Raji (cell line): ENCODE data around the gene ALAS2.

ENCODE experiments used
- POLR2A ChIP-seq: IDR thresholded peaks from 2 replicates; pipeline ENCODE4 v1.6.1; 2011; ENCODE audit warnings: low read depth, low read length, control low read depth; ENCODE audit not compliant: insufficient read depth

ALAS2 gene, protein sequence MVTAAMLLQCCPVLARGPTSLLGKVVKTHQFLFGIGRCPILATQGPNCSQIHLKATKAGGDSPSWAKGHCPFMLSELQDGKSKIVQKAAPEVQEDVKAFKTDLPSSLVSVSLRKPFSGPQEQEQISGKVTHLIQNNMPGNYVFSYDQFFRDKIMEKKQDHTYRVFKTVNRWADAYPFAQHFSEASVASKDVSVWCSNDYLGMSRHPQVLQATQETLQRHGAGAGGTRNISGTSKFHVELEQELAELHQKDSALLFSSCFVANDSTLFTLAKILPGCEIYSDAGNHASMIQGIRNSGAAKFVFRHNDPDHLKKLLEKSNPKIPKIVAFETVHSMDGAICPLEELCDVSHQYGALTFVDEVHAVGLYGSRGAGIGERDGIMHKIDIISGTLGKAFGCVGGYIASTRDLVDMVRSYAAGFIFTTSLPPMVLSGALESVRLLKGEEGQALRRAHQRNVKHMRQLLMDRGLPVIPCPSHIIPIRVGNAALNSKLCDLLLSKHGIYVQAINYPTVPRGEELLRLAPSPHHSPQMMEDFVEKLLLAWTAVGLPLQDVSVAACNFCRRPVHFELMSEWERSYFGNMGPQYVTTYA

DNA sequence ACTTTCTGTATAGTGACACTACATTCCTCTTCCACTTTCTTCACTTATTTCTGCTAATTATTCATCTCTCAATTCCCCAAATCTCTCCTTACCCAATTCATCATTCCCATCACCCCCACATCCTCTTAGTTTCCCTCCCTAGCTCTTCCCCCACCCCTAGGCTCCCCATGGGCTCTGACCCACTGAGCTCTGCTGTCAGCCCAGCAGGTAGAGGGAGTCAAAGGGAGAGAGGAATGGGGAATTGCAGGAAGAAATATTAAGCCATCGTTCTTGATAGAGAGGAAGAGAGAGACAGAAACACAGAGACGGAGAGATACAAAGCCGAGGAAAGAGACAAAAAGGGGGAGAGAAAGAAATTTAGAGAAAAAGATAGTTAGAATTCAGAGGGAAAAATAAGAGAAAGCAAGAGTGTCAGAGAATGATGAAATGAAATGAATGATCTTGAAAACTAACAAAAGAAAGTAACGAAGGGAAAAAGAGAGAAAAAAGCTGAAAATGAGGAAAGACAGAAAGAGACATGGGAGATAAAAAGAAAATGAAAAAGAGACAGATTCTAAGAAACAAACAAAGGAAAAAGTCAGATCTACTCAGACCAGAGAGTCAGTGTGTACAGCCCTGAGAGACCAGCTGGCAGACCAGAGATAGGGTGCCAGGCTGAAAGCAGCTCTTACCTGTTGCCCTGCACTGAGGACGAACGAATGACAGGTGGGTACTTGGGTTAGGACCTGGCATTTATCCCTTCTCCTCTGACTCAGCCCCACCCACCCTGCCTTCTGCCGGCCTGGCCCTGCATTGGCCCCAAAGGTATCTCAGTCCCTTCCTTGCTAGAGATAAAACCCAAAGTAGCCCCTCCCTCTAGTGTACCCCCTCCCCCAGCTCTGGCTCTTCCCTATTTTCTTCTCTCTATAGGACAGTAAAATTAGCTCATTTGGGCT lies at the start of gene ALAS2:
Gene ALAS2, minus strand, starts transcription at position 707 of the 935 bp plus-strand sequence. CDS start 4,977 bp downstream, outside the sequence.
- no peak for TF ChIP-seq POLR2A

DNA sequence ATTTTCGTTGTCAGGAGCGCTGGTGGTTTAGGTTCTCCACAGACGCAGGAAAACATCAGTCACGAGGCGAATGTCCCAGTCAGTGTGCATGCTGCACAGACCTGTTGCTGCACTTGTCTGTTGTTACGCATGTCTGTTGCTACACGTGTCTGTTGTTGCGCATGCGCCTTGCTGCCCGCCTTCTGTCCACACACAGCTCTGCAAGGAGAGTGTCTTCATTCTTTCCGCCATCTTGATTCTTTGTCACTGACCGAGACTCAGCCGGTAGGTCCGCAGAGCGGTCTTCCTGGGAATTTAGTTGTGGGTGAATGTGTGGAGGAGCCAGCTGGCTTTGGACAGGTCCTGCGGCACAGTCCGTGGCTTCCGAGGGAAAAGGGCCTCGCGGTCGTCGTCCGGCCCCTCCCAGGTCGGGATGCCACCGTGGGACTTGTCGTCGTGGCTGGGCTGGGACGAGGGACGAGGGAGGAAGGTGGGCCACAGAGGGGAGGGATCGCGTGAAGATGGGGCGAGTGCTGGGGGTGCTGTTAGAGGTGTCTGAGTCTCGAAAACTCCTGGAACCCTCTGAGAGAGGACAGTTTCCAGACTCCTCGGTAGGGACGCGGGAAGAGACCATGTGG lies 44.2 kb upstream of the ALAS2 start, which contains the start of gene PAGE2B:
Gene PAGE2B, plus strand, starts transcription at position 180 of the 617 bp plus-strand sequence. CDS start 1,012 bp downstream, outside the sequence.
- TF ChIP-seq POLR2A, result no peak

DNA sequence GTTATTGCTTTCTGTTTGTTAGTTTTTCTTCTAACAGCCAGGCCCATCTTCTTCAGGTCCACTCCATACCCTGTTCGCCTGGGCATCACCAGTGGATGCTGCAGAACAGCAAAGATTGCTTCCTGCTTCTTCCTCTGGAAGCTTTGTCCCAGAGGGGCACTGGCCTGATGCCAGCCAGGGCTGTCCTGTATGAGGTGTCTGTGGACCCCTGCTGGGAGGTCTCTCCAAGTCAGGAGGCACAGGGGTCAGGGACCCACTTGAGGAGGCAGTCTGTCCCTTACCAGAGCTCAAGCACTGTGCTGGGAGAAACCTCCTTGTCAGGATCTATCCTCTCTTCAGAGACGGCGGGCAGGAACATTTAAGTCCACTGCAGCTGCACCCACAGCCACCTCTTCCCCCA lies 41.5 kb upstream of the ALAS2 start:
- TF ChIP-seq POLR2A, result no peak

DNA sequence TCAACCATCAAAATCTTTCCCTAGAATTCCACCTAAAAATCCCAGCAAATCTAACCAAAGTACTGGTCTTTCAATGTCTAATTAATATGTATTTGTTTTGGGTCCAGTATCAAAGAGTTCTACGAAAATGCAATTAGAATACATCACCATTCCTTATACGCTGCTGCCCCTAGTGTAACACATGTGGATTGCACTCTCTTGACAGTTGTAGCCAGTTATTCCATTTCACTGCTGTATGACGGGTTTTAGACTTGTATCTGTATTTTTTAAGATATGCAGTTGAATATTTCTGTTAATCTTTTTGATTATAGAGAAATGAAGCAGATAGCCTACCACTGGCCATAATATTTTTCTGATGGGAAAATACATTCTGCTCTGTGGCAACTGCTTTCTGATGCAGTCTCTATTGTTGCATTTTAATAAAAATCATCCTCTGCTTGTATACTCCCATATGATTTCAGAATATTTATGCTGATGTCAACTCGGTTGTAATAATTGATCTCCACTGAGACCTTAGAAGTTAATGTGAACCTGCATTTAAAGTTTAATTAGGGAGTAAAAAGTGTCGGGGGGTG lies 27.0 kb upstream of the ALAS2 start:
- TF ChIP-seq POLR2A, result no peak

DNA sequence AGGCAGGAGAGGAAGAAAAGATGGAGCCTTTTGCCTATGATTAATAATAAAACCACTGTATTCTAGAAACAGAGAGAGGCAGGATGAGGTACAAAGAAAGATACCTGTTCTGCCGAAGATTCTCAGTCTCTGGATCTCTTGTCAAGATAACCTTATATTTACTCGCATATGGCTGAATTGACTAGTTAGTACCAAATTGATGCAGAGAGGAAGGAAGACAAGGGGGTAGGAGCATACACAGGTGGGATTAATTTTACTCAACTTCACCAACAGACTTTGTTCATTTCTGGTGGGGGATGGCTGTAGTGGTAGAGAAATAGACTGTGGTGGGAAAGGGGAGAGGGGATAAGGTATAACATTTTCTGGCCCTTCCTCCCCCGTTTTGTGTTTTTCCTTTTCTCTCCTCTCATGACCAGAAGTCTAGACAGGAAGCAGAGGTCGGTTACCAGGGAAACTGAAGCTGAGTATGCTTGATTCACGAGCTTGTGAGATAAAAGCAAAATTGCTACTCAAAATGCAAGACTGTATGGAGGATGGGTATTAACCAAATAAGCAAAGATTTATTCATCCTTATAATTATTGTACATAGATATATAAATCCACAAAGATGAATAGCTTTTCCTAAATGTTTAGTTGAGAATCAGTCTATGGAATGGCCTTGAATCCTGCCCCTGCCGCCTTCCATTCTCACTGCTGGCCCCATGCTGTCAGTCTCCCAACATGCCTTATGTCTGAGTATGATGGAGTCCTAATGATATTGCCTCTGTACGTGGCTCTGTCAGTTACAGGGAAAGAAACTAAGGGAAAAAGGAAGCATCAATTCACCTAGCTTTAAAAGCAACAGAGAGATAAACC lies 26.3 kb upstream of the ALAS2 start:
- TF ChIP-seq POLR2A, result no peak

DNA sequence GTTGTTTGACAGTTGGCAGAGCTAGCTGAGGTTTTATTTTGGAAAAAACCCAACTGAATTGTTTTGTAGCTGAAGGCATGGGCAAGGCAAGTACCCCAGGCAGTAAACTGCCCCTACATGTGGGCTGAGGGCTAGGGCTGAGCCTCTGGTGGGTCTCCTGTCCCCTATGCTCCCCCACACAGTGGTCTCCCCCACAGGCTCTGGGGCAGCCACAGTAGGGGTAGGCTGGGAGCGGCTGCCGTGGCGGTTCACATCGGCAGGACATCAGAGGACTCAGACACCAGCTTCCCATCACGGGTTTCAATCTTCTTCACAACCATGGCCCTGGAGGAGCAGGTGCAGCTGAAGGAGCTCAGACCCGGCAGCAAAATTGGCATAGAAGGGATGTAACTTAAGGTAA lies 10.7 kb upstream of the ALAS2 start:
- TF ChIP-seq POLR2A, result no peak

DNA sequence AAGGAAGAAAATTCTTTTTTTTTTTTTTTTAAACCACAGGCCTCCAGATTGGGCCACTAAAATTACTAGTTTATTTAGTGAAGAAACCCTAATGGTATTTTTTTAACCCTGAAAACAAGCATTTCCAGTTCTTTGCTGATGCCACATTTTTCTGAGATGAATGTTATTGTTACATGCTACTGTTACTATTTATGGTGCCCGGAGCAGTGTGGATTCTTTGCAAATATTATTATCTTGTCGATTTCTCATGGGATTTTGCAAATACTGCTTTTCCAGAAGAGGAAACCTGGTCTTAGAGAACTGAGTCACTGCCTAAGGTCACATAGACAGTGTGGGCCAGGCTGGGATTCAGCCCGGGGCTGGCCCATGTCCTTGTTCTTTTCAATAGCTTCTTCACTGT lies 8.7 kb upstream of the ALAS2 start:
- TF ChIP-seq POLR2A, result no peak

DNA sequence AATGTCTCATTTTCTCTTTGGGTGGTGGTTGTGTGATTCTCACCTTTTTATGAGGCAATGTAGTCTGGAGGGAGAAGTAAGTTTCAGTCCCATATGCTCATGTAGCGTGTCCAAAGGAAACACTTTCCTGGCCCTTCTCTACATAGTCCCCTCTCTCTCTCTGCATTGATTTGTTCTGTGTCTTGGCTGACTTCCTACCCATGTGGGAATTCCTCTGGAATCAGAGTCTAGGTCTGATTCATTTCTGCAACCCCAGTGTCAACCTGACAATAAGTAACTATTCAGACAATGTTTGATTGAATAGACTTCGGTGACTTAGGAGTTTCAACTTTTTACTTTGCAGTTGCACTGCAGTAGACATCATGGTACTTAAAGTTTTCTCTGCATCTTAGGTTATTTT lies 2.7 kb upstream of the ALAS2 start:
- TF ChIP-seq POLR2A, result no peak

DNA sequence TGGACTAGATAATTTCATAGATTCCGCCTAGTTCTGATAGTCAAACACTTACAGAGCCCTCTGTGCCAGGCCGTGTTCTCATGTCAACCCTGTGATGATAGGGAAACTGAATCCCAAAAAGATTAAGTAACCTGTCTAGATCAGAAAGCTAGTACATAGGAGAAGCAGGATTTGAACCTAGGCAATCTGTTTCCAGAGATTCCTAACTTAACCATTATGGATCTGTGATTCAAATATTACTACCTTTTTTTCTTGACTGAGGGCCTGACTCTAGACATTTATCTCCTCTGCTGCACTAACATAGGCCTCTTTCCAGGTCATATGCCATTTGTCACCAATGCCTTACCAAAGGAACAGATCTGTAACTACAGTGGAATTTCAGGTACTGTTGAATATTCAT lies 1.5 kb downstream of the ALAS2 start:
- no peak for TF ChIP-seq POLR2A

DNA sequence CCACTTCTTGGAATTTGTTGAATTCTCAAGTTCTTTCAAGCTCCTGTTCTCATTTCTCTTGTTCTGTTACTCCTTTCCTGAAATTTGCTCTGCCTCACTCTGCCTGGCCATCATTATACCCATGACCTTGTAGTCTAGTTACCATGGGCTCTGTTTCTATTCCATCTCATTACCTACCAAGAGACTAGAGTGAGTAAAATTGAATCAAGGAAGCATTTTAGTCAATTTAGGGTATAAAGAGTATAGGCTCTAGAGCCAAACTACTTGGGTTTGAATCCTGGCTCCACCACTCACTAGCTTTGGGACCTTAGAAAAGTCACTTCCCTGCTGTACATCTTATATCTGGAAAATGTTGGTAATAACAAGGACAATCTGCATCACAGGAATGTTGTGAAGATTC lies 2.2 kb downstream of the ALAS2 start:
- no peak for TF ChIP-seq POLR2A

DNA sequence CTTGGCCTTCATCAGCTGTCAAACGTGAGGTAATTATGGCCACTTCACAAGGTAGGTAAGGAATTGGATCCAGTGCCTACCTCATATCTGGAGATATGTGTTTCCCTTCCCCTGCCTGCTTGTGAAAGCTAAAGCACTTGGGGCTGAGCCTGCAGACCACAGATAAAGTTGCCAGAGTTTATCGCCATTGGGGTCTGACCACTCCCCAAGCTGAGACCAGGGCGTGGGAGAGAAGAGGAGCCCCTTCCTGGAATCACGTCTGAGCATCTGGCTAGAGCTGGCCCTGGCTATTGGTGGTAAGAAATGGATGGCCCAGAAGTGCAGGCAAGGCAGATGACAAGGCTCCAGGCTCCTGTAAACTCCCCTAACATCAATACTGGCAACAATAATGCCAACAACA lies 2.7 kb downstream of the ALAS2 start:
- TF ChIP-seq POLR2A, result no peak

DNA sequence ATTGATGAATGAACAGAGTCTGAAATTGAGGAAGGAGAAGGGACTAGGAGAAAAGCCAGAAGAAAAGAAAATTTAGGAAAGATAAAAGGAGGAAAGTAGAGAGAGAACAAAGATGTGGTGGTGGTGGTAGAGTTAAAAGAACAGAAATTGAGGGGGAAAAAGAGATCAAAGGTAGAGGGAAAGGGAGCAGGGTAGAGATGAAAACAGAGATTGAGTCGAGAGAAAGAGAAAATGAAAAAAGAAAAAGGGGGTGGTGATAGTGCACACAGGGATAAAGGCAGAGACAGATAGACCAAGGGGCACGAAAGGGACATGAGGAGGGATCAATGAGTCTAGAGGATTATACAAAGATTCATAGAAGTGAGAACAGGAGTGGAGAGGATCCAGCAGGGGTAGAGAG lies 3.9 kb downstream of the ALAS2 start:
- no peak for TF ChIP-seq POLR2A

DNA sequence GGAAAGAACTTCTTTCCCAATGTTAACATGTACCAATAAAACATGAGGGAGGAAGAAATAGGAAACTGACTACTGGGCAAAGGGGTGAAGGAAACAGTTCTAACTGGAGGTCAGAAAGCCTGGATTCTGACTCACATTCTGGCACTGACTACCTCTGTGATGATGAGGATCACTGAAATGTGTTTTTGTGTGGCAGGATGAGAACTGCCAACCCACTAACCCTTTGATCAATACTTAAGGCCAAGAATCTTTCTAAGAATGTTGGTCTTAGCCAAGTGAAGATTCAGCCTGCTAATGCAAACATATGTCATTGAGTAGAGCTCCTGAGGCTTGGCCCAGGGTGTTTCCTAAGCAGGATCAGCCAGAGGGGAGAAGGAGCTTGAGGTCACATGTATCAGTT lies 4.6 kb downstream of the ALAS2 start:
- no peak for TF ChIP-seq POLR2A

DNA sequence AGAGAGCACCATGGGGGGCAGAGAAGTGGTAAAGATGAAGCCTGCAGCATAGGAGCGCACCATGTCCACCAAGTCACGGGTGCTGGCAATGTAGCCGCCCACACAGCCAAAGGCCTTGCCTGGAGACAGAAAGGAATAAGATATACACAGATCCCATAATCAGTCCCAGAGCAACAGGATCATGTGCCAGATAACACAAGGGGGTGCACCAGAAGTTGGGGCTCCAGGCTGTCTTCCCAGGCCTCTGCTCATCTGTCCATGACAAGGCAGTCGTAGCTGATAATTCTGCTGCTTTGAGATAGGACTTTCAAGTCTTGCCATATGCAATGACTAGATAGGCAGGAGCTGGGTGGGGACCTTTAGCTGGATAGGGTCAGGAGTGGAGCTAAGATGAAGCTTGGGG lies 15.9 kb downstream of the ALAS2 start:
- no peak for TF ChIP-seq POLR2A
